Hepatocyte (in vitro differentiated cells): ENCODE results near the gene DCDC2. TPM values are rescaled to one million over a fixed set of nuclear protein-coding genes. Genes with fewer than 3 reads are reported as not detected.
"Not testable (repeated sequence)": the region's sequence is repeated elsewhere in the genome, so short reads cannot be mapped to it uniquely, and the experiment has no call there.

Experiments used
- DNase-seq: peaks from one replicate; pipeline ENCODE4 v3.0.0-alpha.2; 2016; ENCODE audit warnings: low spot score
- H2AFZ ChIP-seq: fragments of 200-600 bp; sonication (generic); 2 replicates; pipeline ENCODE4 v1.6.0; 2016; ENCODE audit warnings: antibody characterized with exemption, mild to moderate bottlenecking
- H3K27ac ChIP-seq: fragments of 200-600 bp; sonication (generic); 2 replicates; pipeline ENCODE4 v1.5.1; 2016; ENCODE audit warnings: mild to moderate bottlenecking
- H3K27me3 ChIP-seq: fragments of 200-600 bp; sonication (generic); 2 replicates; pipeline ENCODE4 v1.6.1; 2016
- H3K36me3 ChIP-seq: fragments of 200-600 bp; sonication (generic); replicated peaks from 2 replicates; pipeline ENCODE4 v1.5.1; 2016; ENCODE audit warnings: low read depth; ENCODE audit not compliant: insufficient read depth
- H3K4me1 ChIP-seq: fragments of 200-600 bp; sonication (generic); 2 replicates; pipeline ENCODE4 v1.5.1; 2016; ENCODE audit warnings: mild to moderate bottlenecking, moderate library complexity; ENCODE audit not compliant: insufficient read depth
- H3K4me2 ChIP-seq: fragments of 200-600 bp; sonication (generic); 2 replicates; pipeline ENCODE4 v1.6.0; 2016
- H3K4me3 ChIP-seq: fragments of 200-600 bp; sonication (generic); 2 replicates; pipeline ENCODE4 v1.5.1; 2016; ENCODE audit warnings: mild to moderate bottlenecking
- H3K79me2 ChIP-seq: fragments of 200-600 bp; sonication (generic); 2 replicates; pipeline ENCODE4 v1.6.0; 2017; ENCODE audit warnings: mild to moderate bottlenecking
- H3K9me2 ChIP-seq: fragments of 200-600 bp; sonication (generic); replicated peaks from 2 replicates; pipeline ENCODE4 v1.6.0; 2017; ENCODE audit warnings: mild to moderate bottlenecking; ENCODE audit not compliant: insufficient read depth
- H3K9me3 ChIP-seq: fragments of 200-600 bp; sonication (generic); 2 replicates; pipeline ENCODE4 v1.5.1; 2016; ENCODE audit warnings: low read depth, mild to moderate bottlenecking
- H4K20me1 ChIP-seq: fragments of 200-600 bp; sonication (generic); 2 replicates; pipeline ENCODE4 v1.6.0; 2016; ENCODE audit warnings: mild to moderate bottlenecking; ENCODE audit not compliant: insufficient read depth, poor library complexity, severe bottlenecking
- CTCF ChIP-seq: fragments of 200-600 bp; sonication (generic); IDR thresholded peaks from 2 replicates; pipeline ENCODE4 v1.5.1; 2016; ENCODE audit warnings: antibody characterized with exemption, mild to moderate bottlenecking; ENCODE audit not compliant: poor library complexity
- EZH2 ChIP-seq: fragments of 200-600 bp; sonication (generic); IDR thresholded peaks from 2 replicates; pipeline ENCODE4 v1.6.1; 2016; ENCODE audit warnings: antibody characterized with exemption, mild to moderate bottlenecking, borderline replicate concordance
- EZH2phosphoT487 ChIP-seq: fragments of 200-600 bp; sonication (generic); IDR thresholded peaks from one replicate; pipeline ENCODE4 v1.6.1; 2018; ENCODE audit warnings: antibody characterized with exemption, mild to moderate bottlenecking, low read depth, moderate library complexity; ENCODE audit not compliant: unreplicated experiment, severe bottlenecking
- WGBS: methylation state at CpG from one replicate; pipeline ENCODE4 v1.1.6; 2016; ENCODE audit warnings: low lambda C conversion rate; ENCODE audit errors: missing lambda C conversion rate; 5-methylcytosine and 5-hydroxymethylcytosine counted together
- polyA plus RNA-seq: library from polyadenylated mRNA; unstranded; fragments of >200 nt; fragmentation: Nextera tagmentation; extraction: Ambion mirVana; gene quantifications from 2 replicates; pipeline ENCODE4 v1.2.1, GENCODE V29; 2016
- total RNA-seq: library from RNA; depleted of rRNA; stranded (reverse); fragments of >200 nt; gene quantifications from 2 replicates; pipeline ENCODE4 v1.2.3, GENCODE V29; 2014

DCDC2 gene
- total and polyA plus RNA-seq, 2 experiments from 2014 or later, result 2.7 to 4.7 TPM

- Histone ChIP-seq H4K20me1 (no peaks in the 10 kb centered on the region), H2AFZ (no peak overlapping the region), H3K9me3 (no peaks in the 10 kb centered on the region), H3K36me3 (no peaks in the 10 kb centered on the region), H3K9me2 (no peaks in the 10 kb centered on the region), H3K79me2 (no peaks in the 10 kb centered on the region), H3K27me3 (no peaks in the 10 kb centered on the region), H3K27ac (no peak overlapping the region), H3K4me1 (no peaks in the 10 kb centered on the region), H3K4me3 (no peak overlapping the region), H3K4me2 (no peak overlapping the region)
- WGBS, result 79% methylated on average over 5 of the region's 5 CpGs
- no peak for DNase-seq
- TF ChIP-seq EZH2phosphoT487, result no peak
- no peak for TF ChIP-seq EZH2
- no peak for TF ChIP-seq CTCF
These were observed 142.9 kb downstream of the DCDC2 start for GRCh38 chr6:24214984-24215383.

GRCh38 chr6:24207413-24207812, 150.4 kb downstream of the DCDC2 start:
- no peak for TF ChIP-seq CTCF
- no peaks in the 10 kb centered on the region for H3K9me3 ChIP-seq
- WGBS, result 75% methylated on average over 4 of the region's 4 CpGs

GRCh38 chr6:24205020-24205492, 152.8 kb downstream of the DCDC2 start:
- no peak overlapping the region for H3K4me3 ChIP-seq
- peak; percentile 54 for DNase-seq
- no peaks in the 10 kb centered on the region for H4K20me1 ChIP-seq
- no peaks in the 10 kb centered on the region for H3K79me2 ChIP-seq
- H3K9me2 ChIP-seq, result no peaks in the 10 kb centered on the region
- H3K4me1 ChIP-seq, result no peaks in the 10 kb centered on the region
- no peaks in the 10 kb centered on the region for H3K27me3 ChIP-seq
- no peak overlapping the region for H2AFZ ChIP-seq
- 7% methylated on average over 4 of the region's 4 CpGs for WGBS
- TF ChIP-seq EZH2 (no peak), CTCF (peak; percentile 83)
- no peaks in the 10 kb centered on the region for H3K9me3 ChIP-seq
- no peak overlapping the region for H3K27ac ChIP-seq
- peak overlapping the region; percentile 26 for H3K4me2 ChIP-seq
- H3K36me3 ChIP-seq, result no peaks in the 10 kb centered on the region

More at GRCh38 chr6:24207413-24207812, 150.4 kb downstream of the DCDC2 start:
- Histone ChIP-seq H3K9me2 (no peaks in the 10 kb centered on the region), H4K20me1 (no peaks in the 10 kb centered on the region), H3K4me2 (no peak overlapping the region), H3K79me2 (no peaks in the 10 kb centered on the region), H3K27ac (no peak overlapping the region), H3K4me3 (no peak overlapping the region), H3K4me1 (no peaks in the 10 kb centered on the region), H3K27me3 (no peaks in the 10 kb centered on the region), H2AFZ (no peak overlapping the region), H3K36me3 (no peaks in the 10 kb centered on the region)
- DNase-seq, result no peak

- WGBS, result 99% methylated on average over 3 of the region's 3 CpGs
- not testable (repeated sequence) for H3K27me3 ChIP-seq, DNase-seq, H3K4me2 ChIP-seq, H3K4me3 ChIP-seq, H3K9me3 ChIP-seq, H3K27ac ChIP-seq, H3K79me2 ChIP-seq, H3K36me3 ChIP-seq, H4K20me1 ChIP-seq, H2AFZ ChIP-seq, H3K9me2 ChIP-seq, H3K4me1 ChIP-seq
These were observed 153.7 kb downstream of the DCDC2 start for GRCh38 chr6:24204113-24204512.
